Measurements from ENCODE around the gene SLFN14. TPM values are rescaled to one million over a fixed set of nuclear protein-coding genes. Genes with fewer than 3 reads are reported as not detected.

Gene SLFN14
- total RNA-seq, 2 experiments from 2014 or later = not detected

DNA sequence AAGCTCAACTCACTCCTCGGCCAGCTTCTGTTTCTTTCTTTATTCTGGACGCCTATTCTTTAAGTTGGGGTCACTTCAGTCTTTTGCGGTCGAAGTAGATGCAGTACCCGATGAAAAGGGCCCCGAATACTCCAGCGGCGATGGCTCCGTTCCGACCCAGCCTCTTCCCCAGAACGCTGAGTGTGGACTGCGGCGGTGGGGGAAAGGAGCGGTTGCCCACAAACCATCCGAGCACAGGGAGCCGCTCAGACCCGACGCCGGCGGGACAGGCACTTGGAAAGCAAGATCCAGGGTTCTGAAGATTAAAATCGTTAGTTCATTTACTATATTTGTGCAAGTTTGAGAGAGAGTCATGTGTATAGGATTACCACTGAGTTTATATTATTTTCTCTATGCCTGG, 45.6 kb downstream of the SLFN14 start:
- Mint-ChIP-seq H3K27me3 (no peaks in the 10 kb centered on the region), H3K27ac (peak overlapping the region; percentile 20), H3K9me3 (peaks cover 2% of the 10 kb centered on the region), H3K4me3 (no peak overlapping the region), H3K36me3 (ENCODE audit: low read depth) (peaks cover 89% of the 10 kb centered on the region), H3K4me1 (peaks cover 80% of the 10 kb centered on the region)
- ChIA-PET CTCF (no interaction called here), POLR2A (no interaction called here)
- no peak for DNase-seq

DNA sequence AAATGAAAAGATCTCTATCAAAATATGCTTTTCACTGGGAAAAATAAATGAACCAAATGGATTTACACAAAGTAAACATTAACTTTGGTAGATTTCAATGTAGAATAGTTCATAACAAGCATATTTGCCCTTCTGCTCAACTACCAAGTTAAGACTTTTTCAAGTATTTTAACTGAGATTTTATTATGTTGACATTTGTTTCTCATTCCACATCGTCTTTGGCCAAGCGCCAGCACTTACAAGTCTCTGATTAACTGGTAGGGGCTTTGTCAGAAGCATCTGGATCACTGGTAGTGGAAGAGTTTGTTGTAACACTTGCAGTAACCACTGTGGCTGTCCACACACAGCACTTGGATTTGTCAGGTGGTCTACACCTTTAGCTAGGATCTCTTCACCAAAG, 46.1 kb downstream of the SLFN14 start:
- Mint-ChIP-seq H3K36me3 (ENCODE audit: low read depth) (peaks cover 89% of the 10 kb centered on the region), H3K4me3 (no peak overlapping the region), H3K9me3 (peaks cover 2% of the 10 kb centered on the region), H3K27me3 (no peaks in the 10 kb centered on the region), H3K27ac (no peak overlapping the region), H3K4me1 (peaks cover 75% of the 10 kb centered on the region)
- DNase-seq = no peak
- ChIA-PET CTCF (no interaction called here), POLR2A (no interaction called here)

Other genes with a start within 250 kb of the SLFN14 start
- gene SLFN11, start 187.2 kb downstream of the SLFN14 start, total RNA-seq = 10 to 100 TPM; 32.1 to 32.9 TPM
- 10 to 100 TPM in 1 of 2 experiments, 1 to 10 TPM in 1; 9.6 to 11.7 TPM for gene SLFN12, start 128.3 kb downstream of the SLFN14 start, total RNA-seq
- 10 to 100 TPM; 50.4 to 53.6 TPM for gene SLFN13, start 112.1 kb downstream of the SLFN14 start, total RNA-seq
- 100 to 1,000 TPM in 1 of 2 experiments, 10 to 100 TPM in 1; 97.9 to 102 TPM for gene SLFN12L, start 23.1 kb downstream of the SLFN14 start, total RNA-seq
- 1 to 10 TPM; 4.0 to 5.5 TPM for gene PEX12, start 17.8 kb upstream of the SLFN14 start, total RNA-seq
- 100 to 1,000 TPM; 180 to 185 TPM for gene AP2B1, start 26.5 kb upstream of the SLFN14 start, total RNA-seq
- gene RASL10B, start 170.8 kb upstream of the SLFN14 start, total RNA-seq = under 1 TPM; 0.15 to 0.37 TPM
- gene GAS2L2, start 192.4 kb upstream of the SLFN14 start, total RNA-seq = not detected
- not detected for gene C17orf50, start 200.1 kb upstream of the SLFN14 start, total RNA-seq
- not detected for gene MMP28, start 234.8 kb upstream of the SLFN14 start, total RNA-seq
- gene TAF15, start 248.7 kb upstream of the SLFN14 start, total RNA-seq = 100 to 1,000 TPM; 274 to 311 TPM

Measured in activated CD4-positive, alpha-beta T cell treated with anti-CD3 and anti-CD28 coated beads, Interleukin-2, amount 10 ng/mL, durations not matched to agents 7 days and 5 days (primary cell).